BE2C (cell line): ENCODE data around the gene KLF13.
A peak's percentile ranks its signal among the peaks of the same experiment; 100 is the strongest.

Source experiments
- DNase-seq: peaks from one replicate; pipeline ENCODE4 v3.0.0-alpha.2; 2020
- H3K27me3 ChIP-seq: fragments of 250-450 bp; sonication (Bioruptor Pico); 2 replicates; pipeline ENCODE4 v1.5.1; 2020; ENCODE audit warnings: mild to moderate bottlenecking
- H3K36me3 ChIP-seq: fragments of 250-450 bp; sonication (Bioruptor Pico); 2 replicates; pipeline ENCODE4 v1.5.1; 2020; ENCODE audit warnings: mild to moderate bottlenecking
- H3K4me1 ChIP-seq: fragments of 250-450 bp; sonication (Bioruptor Pico); 2 replicates; pipeline ENCODE4 v1.5.1; 2020
- H3K4me3 ChIP-seq: 2 replicates; pipeline ENCODE4 v1.5.1; 2011; ENCODE audit warnings: low read depth, low read length
- H3K9me3 ChIP-seq: fragments of 250-450 bp; sonication (Bioruptor Pico); 2 replicates; pipeline ENCODE4 v1.5.1; 2020
- TF ChIP-seq, protein P1 (sequence below): IDR thresholded peaks from 2 replicates; pipeline ENCODE4 v1.5.1; 2012; ENCODE audit warnings: mild to moderate bottlenecking, low read depth, low read length

Gene KLF13

DNA sequence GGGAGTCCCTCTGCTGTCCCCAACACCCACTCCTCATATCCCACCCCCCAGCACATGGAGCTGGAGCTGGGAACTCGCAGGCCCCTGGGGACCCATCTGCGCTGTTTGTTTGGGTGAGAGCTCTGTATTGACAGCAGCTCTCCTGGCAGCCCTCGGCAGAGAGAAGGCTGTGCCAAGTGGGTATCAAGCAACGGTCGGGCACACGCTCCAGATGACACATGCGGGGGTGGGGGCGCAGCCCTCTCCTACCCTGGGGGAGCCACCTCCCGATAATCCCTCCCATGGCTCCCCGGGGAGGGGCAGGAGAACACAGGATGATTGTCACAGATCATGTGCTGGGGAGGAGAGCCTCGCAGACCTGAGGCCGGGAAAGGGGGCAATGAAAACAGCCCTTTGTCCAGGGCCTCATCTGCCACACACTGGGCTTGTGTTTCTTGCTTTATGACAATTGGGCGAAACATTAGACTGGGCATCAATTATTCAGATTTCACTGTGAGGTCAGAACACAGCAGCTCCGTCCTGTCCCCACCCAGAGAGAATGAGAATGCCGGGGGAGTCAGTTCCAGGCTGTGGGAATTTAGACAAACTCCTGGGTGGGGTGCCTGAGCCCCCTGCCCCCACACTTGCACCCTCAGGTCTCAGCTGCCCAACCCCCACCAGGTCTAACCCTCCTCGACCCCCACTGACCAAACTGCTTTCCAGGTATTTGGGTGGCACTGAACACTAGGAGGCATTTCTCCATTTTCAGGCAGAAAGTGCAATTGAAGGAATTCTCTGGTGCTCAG is 46.4 kb upstream of the KLF13 start:
- peak; percentile 65 for DNase-seq
- Histone ChIP-seq H3K4me1 (peaks cover 19% of the 10 kb centered on the region), H3K27me3 (no peaks in the 10 kb centered on the region), H3K9me3 (no peaks in the 10 kb centered on the region), H3K4me3 (no peak overlapping the region; the same call in 1 of the 2 replicates), H3K36me3 (no peaks in the 10 kb centered on the region)
- TF ChIP-seq, protein P1, sequence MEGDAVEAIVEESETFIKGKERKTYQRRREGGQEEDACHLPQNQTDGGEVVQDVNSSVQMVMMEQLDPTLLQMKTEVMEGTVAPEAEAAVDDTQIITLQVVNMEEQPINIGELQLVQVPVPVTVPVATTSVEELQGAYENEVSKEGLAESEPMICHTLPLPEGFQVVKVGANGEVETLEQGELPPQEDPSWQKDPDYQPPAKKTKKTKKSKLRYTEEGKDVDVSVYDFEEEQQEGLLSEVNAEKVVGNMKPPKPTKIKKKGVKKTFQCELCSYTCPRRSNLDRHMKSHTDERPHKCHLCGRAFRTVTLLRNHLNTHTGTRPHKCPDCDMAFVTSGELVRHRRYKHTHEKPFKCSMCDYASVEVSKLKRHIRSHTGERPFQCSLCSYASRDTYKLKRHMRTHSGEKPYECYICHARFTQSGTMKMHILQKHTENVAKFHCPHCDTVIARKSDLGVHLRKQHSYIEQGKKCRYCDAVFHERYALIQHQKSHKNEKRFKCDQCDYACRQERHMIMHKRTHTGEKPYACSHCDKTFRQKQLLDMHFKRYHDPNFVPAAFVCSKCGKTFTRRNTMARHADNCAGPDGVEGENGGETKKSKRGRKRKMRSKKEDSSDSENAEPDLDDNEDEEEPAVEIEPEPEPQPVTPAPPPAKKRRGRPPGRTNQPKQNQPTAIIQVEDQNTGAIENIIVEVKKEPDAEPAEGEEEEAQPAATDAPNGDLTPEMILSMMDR = peak; percentile 10; the same call in 1 of the 2 replicates

DNA sequence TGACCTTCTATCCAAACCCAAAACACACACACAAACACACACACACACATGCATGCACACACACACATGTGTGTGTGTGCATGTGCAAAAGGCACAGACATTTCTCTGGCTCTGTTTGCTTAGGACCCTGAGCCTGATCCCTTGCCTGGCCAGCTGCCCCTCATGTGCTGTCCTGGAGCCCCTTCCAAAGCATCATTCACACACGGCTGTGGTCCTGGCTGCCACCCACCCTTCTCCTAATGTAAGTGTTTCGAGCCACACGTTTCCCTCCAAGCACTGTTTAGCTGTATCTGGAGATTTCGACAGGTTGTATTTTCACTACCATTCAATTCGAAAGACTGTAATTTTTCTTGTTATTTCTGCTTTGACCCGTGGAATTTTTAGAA is 45.8 kb upstream of the KLF13 start:
- DNase-seq = no peak
- no peaks in the 10 kb centered on the region for H3K9me3 ChIP-seq
- H3K4me1 ChIP-seq = peaks cover 19% of the 10 kb centered on the region
- H3K4me3 ChIP-seq = no peak overlapping the region
- TF ChIP-seq, protein P1 = no peak
- no peaks in the 10 kb centered on the region for H3K36me3 ChIP-seq
- H3K27me3 ChIP-seq = no peaks in the 10 kb centered on the region

DNA sequence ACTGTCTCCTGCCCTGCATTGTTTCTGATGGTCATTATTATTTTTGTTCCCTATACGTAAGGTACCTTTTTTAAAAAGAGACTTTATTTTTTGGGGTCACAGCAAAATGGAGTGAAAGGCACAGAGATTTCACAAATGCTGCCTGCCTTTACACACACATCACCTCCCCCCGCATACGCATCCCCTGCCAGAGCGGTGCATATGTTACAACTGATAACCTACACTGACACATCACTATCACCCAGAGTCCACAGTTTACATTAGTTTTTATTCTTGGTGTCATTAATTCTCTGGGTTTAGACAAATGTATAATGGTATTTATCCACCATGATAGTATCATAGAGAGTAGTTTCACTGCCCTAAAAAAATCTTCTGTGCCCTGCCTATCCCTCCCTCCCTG is 43.6 kb upstream of the KLF13 start:
- Histone ChIP-seq H3K4me1 (peaks cover 13% of the 10 kb centered on the region), H3K9me3 (no peaks in the 10 kb centered on the region), H3K36me3 (no peaks in the 10 kb centered on the region), H3K27me3 (no peaks in the 10 kb centered on the region), H3K4me3 (no peak overlapping the region)
- TF ChIP-seq, protein P1 = no peak
- DNase-seq = no peak

DNA sequence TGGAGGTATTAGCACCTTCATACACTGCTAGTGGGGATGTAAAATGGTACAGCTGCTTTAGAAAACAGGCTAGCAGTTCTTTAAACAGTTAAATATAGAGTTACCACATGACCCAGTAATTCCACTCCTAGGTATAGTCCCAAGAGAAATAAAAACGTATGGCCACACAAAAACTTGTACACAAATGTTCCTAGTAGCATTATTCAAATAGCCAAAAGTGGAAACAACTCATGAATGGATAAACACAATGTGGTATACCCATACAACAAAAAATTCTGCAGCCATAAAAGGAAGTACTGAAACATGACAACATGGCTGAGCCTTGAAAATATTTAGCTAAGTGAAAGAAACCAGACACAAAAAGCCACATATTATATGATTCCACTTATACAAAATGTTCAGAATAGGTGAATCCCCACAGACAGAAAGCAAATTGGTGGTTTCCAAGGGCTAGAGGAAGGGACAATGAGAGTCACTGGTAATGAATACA is 40.8 kb upstream of the KLF13 start:
- no peak for DNase-seq
- Histone ChIP-seq H3K4me3 (no peak overlapping the region), H3K4me1 (peaks cover under 1% of the 10 kb centered on the region), H3K27me3 (no peaks in the 10 kb centered on the region), H3K9me3 (no peaks in the 10 kb centered on the region), H3K36me3 (no peaks in the 10 kb centered on the region)
- TF ChIP-seq, protein P1 = no peak

DNA sequence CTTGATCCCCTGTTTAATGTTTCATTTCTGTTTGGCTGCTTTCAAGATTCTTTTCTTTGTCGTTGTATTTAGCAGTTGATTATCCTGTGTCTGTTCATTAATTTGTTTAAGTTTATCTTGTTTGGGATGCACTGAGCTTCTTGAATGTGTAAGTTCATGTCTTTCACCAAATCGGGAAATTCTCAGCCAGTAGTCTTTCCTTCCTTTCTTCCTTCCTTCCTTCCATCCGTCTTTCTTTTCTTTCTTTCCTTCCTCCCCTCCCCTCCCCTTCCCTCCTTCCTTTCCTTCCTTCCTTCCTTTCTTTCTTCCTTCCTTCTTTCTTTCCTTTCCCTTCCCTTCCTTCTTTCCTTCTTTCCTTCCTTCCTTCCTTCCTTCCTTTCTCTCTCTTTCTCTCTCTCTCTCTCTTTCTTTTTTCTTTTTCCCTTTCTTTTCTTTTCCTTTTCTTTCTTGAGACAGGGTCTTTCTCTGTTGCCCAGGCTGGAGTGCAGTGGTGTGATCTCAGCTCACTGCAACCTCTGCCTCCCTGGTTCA is 35.5 kb upstream of the KLF13 start:
- Histone ChIP-seq H3K27me3 (no peaks in the 10 kb centered on the region), H3K36me3 (no peaks in the 10 kb centered on the region), H3K4me3 (no peak overlapping the region), H3K9me3 (no peaks in the 10 kb centered on the region), H3K4me1 (peaks cover 2% of the 10 kb centered on the region; the same call in 1 of the 2 replicates)
- TF ChIP-seq, protein P1 = no peak
- no peak for DNase-seq
